GM19351 (cell line): ENCODE data around the gene PAX2.

Experiments
- ATAC-seq: cut with Tn5 transposase; IDR thresholded peaks from one replicate; pipeline ENCODE4 v1.9.1; 2021; ENCODE audit warnings: mild to moderate bottlenecking, moderate library complexity; ENCODE audit not compliant: unreplicated experiment

The PAX2 gene

GRCh38 chr10:100811261-100811660, 65.9 kb downstream of the PAX2 start:
- no peak for ATAC-seq

- no peak for ATAC-seq
Observed at GRCh38 chr10:100811752-100812750, 66.7 kb downstream of the PAX2 start.

GRCh38 chr10:100812978-100813377, 67.6 kb downstream of the PAX2 start:
- no peak for ATAC-seq

- ATAC-seq = no peak
Observed at GRCh38 chr10:100814751-100815474, 69.5 kb downstream of the PAX2 start.

GRCh38 chr10:100816671-100817070, 71.3 kb downstream of the PAX2 start:
- no peak for ATAC-seq

GRCh38 chr10:100817268-100817839, 72.0 kb downstream of the PAX2 start:
- ATAC-seq = no peak

- ATAC-seq = no peak
Observed at GRCh38 chr10:100819424-100819823, 74.0 kb downstream of the PAX2 start.

- no peak for ATAC-seq
Observed at GRCh38 chr10:100823194-100823593, 77.8 kb downstream of the PAX2 start.

GRCh38 chr10:100824886-100825285, 79.5 kb downstream of the PAX2 start:
- no peak for ATAC-seq

- ATAC-seq = no peak
Observed at GRCh38 chr10:100825325-100825875, 80.0 kb downstream of the PAX2 start.

- no peak for ATAC-seq
Observed at GRCh38 chr10:100826031-100826651, 80.8 kb downstream of the PAX2 start.

- ATAC-seq = no peak
Observed at GRCh38 chr10:100826661-100826982, 81.2 kb downstream of the PAX2 start.

- ATAC-seq = no peak
Observed at GRCh38 chr10:100826983-100827818, 81.8 kb downstream of the PAX2 start.

- no peak for ATAC-seq
Observed at GRCh38 chr10:100827819-100828737, 82.7 kb downstream of the PAX2 start.

- no peak for ATAC-seq
Observed at GRCh38 chr10:100828738-100829096, 83.3 kb downstream of the PAX2 start.

- no peak for ATAC-seq
Observed at GRCh38 chr10:100829097-100829870, 83.9 kb downstream of the PAX2 start.

GRCh38 chr10:100829933-100830727, 84.7 kb downstream of the PAX2 start:
- no peak for ATAC-seq

GRCh38 chr10:100830728-100831111, 85.3 kb downstream of the PAX2 start:
- no peak for ATAC-seq
